ENCODE data around the gene RAF1.
"Not testable (repeated sequence)": the region's sequence is repeated elsewhere in the genome, so short reads cannot be mapped to it uniquely, and the experiment has no call there.

The RAF1 gene

DNA sequence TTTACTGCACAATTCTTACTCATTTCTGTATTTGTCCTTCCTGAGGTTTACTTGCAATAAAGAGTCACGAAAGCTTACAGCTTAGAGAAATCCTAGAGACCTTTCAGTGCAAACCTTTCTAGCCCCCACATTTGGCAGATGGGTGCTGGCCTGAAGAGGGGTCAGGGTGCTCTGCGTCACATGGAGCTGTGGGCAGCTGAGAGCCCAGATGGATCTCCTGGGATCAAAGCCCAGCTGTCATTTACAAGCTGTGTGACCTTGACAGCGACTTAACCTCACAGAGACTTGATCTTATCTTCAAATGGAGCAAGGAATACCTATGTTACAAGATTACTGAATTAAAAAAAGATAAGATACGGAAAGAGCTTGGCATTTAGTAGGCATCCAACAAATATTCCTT, 24.0 kb upstream of the RAF1 start:
- Mint-ChIP-seq H3K4me1 (no peaks in the 10 kb centered on the region), H3K27me3 (no peaks in the 10 kb centered on the region), H3K4me3 (no peak overlapping the region), H3K27ac (no peak overlapping the region), H3K9me3 (no peaks in the 10 kb centered on the region), H3K36me3 (no peaks in the 10 kb centered on the region)

DNA sequence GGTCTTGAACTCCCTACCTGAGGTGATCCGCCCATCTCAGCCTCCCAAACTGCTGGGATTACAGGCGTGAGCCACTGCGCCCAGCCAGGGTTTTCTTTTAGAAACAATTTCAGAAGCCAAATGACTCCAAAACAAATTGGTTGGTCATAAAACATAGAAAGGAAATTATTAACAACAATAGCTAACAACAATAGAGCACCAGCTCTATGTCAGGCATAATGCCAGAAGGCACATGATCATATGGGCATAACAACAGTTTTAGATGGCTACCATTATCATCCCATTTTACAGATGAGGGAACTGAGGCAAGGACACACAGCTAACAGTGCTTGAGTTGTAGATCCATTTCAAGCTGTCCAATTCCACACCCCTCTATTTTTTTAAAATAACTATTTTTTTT, 22.2 kb upstream of the RAF1 start:
- Mint-ChIP-seq H3K9me3 (no peaks in the 10 kb centered on the region), H3K36me3 (no peaks in the 10 kb centered on the region), H3K4me3 (no peak overlapping the region), H3K4me1 (no peaks in the 10 kb centered on the region), H3K27ac (no peak overlapping the region), H3K27me3 (no peaks in the 10 kb centered on the region)

DNA sequence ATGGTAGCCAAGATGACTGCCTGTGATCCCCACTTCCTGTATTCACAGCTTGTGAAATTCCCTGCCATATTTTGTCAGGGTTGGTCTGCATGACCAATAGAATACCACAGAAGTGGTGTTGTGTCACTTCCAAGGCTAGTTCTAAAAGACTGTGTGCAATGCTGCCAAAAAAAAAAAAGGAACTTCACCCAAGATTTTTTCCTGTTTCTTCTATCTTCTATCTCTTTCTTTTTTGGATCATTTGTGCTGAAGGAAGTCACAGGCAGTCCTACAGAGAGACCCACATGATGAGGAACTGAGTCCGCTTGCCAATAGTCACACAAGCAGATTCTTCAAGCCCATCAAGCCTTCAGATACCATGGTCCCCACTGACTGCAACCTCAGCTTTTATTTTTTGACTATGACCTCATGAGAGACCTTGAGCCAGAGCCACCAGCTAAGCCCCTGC, 18.1 kb upstream of the RAF1 start:
- H3K4me1 Mint-ChIP-seq = no peaks in the 10 kb centered on the region
- H3K27me3 Mint-ChIP-seq = no peaks in the 10 kb centered on the region
- no peaks in the 10 kb centered on the region for H3K9me3 Mint-ChIP-seq
- no peak overlapping the region for H3K4me3 Mint-ChIP-seq
- H3K36me3 Mint-ChIP-seq = no peaks in the 10 kb centered on the region
- no peak overlapping the region for H3K27ac Mint-ChIP-seq

DNA sequence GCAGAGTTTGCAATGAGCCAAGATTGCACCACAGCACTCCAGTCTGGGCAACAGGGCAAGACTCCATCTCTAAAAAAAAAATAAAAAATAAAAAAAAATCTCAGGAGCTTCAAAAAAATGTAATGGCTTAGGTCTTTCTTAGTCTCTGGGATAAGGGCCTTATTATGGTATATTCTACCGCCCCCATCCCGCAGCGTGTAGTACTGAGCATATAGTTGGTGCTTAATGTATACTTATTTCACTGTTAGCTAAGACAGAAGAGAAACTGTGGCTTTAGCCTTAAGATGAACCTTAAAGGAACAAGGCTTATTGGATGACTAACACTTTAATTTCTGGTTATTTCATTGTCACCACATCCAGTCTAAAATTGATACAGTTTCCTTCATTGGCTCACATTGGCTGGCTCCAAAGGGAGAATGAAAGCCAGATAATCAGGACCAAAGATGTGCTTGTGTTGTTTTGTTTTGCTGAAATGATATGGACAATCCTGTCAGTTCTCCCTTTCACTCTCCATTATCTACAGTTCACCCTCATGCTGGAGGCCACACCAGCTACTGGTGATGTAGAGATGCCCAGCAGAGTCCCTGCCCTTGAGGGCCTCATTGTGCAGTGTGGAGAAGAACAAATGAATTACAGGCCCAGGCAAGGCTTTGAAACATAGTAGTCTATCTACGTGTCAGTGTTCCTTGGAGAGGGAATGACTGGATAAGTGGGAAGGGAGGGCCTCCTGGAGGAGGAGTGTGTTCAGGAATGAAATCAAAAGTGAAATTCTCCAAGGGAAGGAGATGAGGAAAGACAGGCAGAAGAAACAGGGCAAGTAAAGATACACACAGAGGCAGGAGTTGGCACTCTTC, 17.4 kb upstream of the RAF1 start:
- H3K27me3 Mint-ChIP-seq = no peaks in the 10 kb centered on the region
- H3K4me1 Mint-ChIP-seq = no peaks in the 10 kb centered on the region
- no peaks in the 10 kb centered on the region for H3K36me3 Mint-ChIP-seq
- H3K4me3 Mint-ChIP-seq = no peak overlapping the region
- no peaks in the 10 kb centered on the region for H3K9me3 Mint-ChIP-seq
- H3K27ac Mint-ChIP-seq = no peak overlapping the region

DNA sequence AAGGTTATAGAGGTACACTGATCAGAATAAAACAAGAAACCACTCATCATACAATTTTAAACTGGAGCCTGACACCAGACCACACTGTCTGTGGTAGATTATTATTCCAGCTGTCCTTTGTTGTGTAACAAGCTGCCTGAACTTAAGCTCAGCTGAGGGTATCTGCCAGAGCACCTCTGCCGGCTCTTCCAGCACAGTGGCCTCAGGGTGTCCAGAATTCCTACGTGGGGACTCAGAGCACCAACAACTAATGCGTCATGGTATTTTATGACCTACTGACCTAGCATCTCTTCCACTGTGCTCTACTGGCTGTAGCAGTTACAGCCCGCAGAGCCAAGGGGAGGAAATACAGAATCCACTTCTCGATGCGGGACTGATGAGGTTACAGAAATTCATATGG, 15.6 kb upstream of the RAF1 start:
- Mint-ChIP-seq H3K9me3 (no peaks in the 10 kb centered on the region), H3K36me3 (no peaks in the 10 kb centered on the region), H3K27me3 (no peaks in the 10 kb centered on the region), H3K27ac (no peak overlapping the region), H3K4me3 (no peak overlapping the region), H3K4me1 (no peaks in the 10 kb centered on the region)

DNA sequence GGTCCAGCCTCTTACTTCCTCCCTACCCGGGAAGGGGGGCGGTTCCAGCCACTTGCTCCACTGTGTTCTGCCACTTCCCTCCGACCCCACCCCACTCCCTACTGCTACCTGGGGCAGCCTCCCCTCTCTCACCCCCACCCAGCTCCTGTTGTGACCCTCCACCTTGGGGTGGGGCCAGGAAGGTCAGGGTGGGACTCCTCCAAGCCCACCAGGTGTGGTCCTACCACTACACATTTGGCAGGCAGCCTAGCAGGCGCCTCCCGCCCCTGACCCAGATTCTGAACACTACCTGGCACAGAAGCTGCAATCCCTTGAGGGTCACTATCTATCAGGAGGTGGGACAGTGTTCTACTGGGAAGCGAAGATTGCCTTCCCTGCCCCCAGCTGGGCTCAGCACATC, 13.7 kb upstream of the RAF1 start:
- H3K27me3 Mint-ChIP-seq = no peaks in the 10 kb centered on the region
- no peaks in the 10 kb centered on the region for H3K4me1 Mint-ChIP-seq
- H3K27ac Mint-ChIP-seq = no peak overlapping the region
- no peaks in the 10 kb centered on the region for H3K9me3 Mint-ChIP-seq
- H3K4me3 Mint-ChIP-seq = no peak overlapping the region
- no peaks in the 10 kb centered on the region for H3K36me3 Mint-ChIP-seq

DNA sequence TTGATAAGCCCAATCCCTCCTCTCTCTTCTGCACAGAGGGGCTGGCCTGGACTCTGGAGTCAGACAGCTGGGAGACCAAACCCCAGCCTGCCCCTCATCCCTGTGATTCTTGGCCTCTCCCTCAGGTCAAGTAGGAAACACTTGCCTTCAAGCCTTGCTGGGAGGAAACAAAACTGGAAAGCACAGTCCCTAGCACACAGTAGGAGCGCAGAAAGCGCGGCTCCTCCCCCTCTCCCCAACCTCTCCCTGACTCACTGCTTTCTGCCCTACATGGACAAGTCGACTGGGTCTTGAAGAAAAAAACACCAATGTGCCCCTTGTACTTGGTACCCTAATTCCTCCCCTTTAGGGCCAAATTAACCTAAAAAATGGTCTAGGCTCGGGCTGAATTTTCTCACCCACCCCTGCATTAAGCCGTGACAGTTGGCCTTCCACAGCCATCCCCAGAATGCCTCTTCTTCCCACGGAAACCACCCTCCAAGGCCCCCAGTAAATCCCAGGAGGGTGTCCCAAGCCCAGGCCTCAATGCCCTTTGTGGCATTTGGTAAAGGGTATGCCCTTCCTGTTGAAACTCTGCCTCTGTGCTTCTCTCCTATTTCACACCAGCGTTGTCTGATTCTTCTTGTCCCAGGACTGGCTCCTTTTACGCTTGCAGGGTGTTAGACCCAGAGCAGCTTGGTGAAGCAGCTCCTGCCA, 11.3 kb upstream of the RAF1 start:
- no peaks in the 10 kb centered on the region for H3K9me3 Mint-ChIP-seq
- no peaks in the 10 kb centered on the region for H3K4me1 Mint-ChIP-seq
- no peaks in the 10 kb centered on the region for H3K27me3 Mint-ChIP-seq
- no peak overlapping the region for H3K4me3 Mint-ChIP-seq
- H3K36me3 Mint-ChIP-seq = no peaks in the 10 kb centered on the region
- no peak overlapping the region for H3K27ac Mint-ChIP-seq

DNA sequence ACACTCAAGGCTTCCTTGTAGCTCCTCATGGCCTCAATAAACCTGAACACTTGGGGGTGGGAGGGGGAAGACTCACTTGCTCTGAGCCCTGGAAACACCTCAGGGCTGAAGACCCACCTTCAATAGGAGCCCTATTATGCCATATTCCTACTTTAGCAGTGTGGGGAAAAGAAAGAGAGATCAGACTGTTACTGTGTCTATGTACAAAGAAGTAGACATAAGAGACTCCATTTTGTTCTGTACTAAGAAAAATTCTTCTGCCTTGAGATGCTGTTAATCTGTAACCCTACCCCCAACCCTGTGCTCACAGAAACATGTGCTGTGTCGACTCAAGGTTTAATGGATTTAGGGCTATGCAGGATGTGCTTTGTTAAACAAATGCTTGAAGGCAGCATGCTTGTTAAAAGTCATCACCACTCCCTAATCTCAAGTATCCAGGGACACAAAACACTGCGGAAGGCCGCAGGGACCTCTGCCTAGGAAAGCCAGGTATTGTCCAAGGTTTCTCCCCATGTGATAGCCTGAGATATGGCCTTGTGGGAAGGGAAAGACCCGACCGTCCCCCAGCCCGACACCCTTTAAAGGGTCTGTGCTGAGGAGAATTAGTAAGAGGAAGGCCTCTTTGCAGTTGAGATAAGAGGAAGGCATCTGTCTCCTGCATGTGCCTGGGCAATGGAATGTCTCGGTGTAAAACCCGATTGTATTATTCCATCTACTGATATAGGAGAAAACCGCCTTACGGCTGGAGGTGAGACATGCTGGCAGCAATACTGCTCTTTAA, 10.2 kb upstream of the RAF1 start:
- not testable (repeated sequence) for H3K27ac Mint-ChIP-seq, H3K4me3 Mint-ChIP-seq, H3K9me3 Mint-ChIP-seq, H3K4me1 Mint-ChIP-seq, H3K27me3 Mint-ChIP-seq, H3K36me3 Mint-ChIP-seq

DNA sequence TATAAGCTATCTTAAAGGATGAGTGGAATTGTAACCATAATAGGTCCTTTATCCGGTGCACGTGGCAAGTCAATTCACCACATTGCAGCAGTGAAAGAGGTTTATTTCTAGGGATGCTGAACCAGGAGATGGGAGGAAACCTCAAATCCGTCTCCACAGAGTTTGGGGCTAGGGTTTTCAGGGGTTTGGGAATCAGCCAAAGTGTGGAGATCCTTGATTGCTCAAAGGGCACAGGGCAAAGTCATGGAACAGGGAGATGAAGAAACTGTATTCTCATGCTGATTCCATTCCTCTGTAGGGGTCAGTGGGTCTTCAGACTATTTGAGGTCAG, 7.2 kb upstream of the RAF1 start:
- Mint-ChIP-seq H3K27me3 (no peaks in the 10 kb centered on the region), H3K36me3 (no peaks in the 10 kb centered on the region), H3K9me3 (no peaks in the 10 kb centered on the region), H3K4me3 (no peak overlapping the region), H3K4me1 (no peaks in the 10 kb centered on the region), H3K27ac (no peak overlapping the region)

DNA sequence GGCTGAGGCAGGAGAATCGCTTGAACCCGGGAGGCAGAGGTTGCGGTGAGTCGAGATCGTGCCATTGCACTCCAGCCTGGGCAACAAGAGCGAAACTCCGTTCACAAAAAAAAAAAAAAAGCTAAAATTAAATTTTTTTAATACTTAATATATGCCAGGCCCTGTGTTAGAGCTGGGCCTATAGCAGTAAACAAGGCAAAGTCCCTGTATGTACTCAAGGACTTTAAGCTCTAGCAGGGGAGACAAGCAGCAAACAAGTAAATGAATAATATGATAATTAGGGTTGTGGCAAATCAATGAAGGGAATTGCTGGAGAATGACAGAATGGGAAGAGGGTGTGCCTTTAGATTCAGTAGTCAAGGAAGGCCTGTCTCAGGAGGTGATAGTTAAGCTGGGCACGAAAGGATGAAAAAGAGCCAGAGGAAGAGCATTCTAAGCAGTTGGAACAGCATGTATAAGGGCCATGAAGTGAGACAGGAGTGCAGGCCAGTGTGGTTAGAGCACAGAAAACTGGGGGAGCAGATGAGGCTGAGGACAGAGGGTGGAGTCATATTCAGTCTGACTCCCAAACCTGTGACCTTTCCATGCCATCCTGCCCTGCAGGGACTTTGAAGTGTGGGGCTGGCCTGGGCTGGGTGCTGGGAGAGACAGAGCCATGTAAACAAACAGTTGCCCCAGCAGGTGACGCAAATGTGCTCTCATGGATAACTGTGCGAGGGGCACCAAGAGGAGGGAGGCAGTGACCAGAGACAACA, 6.6 kb upstream of the RAF1 start:
- Mint-ChIP-seq H3K4me3 (no peak overlapping the region), H3K36me3 (no peaks in the 10 kb centered on the region), H3K27me3 (no peaks in the 10 kb centered on the region), H3K9me3 (no peaks in the 10 kb centered on the region), H3K27ac (no peak overlapping the region), H3K4me1 (no peaks in the 10 kb centered on the region)

DNA sequence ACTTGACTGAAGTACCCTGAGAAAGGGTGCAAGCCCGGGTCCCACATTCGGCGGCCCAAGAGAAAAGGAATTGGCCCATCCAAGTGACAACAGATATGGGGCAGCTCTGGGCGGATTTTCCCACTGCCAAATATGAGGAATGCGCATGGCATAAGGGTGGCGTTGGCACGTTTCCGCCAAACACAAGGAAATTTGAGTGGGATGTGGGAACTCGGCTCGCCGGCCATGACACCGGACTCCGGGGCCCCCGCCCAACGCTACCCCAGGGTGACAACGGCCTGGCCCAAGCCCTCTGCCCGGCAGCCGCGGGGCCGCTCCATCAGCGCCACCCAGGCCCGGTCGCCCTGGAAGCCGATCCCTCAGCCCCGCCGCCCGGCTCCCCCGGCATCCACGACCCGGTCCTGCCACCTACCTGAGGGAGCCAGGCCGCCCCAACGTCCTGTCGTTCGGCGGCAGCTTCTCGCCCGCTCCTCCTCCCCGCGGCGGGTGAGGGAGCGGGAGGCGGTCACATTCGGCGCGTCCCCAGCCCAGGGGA, 449 bp downstream of the RAF1 start:
- H3K36me3 Mint-ChIP-seq = peaks cover 6% of the 10 kb centered on the region
- peak overlapping the region; percentile 94 for H3K4me3 Mint-ChIP-seq
- H3K4me1 Mint-ChIP-seq = peaks cover 41% of the 10 kb centered on the region
- H3K9me3 Mint-ChIP-seq = no peaks in the 10 kb centered on the region
- peak overlapping the region; percentile 100 for H3K27ac Mint-ChIP-seq
- no peaks in the 10 kb centered on the region for H3K27me3 Mint-ChIP-seq

DNA sequence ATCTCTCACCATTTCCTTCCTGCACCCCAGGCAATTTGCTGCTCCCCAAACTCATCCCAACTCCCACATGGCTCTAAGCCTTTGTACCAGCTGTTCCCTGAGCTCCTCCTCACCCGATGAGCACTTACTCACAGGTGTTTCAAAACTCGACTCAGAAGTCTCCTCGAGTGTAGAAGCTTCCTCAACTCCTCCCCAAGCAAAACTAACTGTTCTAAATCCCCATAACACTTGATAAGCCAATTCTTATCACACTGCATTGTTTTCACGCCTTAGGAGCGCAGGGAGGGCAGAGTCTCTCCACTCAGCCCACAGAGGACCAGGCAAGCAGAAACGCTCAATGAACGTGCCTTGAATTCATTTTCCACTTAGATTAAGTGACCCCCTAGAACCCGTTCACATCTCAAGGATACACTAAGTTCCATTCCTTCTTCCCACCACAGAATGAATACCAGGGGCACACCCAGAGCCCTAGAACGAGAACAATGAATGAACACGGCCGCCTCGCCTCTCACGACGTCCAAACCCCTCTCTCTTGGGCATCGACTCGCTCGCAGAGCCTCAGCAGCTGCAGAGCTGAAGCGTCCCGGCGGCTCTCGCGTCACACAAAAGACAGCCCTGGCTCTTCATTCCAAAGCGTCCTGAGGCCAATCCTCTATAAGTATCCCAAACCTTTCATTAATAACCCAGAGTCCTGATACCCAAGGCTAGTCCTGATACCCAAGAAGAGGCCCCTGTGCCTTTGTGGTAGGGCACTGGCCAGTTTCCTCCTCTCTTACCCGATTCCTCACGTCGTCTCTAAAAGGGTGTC, 1.1 kb downstream of the RAF1 start:
- Mint-ChIP-seq H3K9me3 (no peaks in the 10 kb centered on the region), H3K4me1 (peaks cover 46% of the 10 kb centered on the region), H3K27me3 (no peaks in the 10 kb centered on the region), H3K27ac (peak overlapping the region; percentile 95), H3K36me3 (peaks cover 6% of the 10 kb centered on the region), H3K4me3 (peak overlapping the region; percentile 94)

DNA sequence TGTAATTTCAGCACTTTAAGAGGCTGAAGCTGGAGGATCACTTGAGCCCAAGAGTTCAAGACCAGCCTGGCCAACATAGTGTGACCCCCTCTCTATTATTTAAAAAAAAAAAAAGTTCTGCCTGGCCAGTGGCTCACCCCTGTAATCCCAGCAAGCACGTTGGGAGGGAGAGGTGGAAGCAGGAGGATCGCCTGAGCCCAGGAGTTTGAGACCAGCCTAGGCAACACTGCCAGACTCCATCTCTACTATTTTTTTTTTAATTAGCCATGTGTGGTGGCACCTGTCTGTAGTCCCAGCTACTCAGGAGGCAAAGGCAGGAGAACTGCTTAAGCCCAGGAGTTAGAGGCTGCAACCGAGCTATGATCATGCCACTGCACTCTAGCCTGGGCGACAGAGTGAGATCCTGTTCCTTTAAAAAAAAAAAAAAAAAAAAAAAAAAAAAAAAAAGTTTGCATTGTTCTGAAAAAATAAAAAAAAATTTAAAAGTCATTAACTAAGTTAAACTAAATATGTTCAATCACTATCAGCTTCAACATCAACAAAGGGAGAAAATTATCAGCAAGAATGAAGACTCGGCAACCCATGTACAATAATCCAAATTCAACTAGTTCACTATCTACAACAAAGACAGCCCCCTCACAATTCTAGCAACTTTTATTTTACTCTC, 1.9 kb downstream of the RAF1 start:
- Mint-ChIP-seq H3K4me3 (peak overlapping the region; percentile 94), H3K4me1 (peaks cover 51% of the 10 kb centered on the region), H3K27me3 (no peaks in the 10 kb centered on the region), H3K27ac (peak overlapping the region; percentile 95), H3K36me3 (peaks cover 6% of the 10 kb centered on the region), H3K9me3 (no peaks in the 10 kb centered on the region)

DNA sequence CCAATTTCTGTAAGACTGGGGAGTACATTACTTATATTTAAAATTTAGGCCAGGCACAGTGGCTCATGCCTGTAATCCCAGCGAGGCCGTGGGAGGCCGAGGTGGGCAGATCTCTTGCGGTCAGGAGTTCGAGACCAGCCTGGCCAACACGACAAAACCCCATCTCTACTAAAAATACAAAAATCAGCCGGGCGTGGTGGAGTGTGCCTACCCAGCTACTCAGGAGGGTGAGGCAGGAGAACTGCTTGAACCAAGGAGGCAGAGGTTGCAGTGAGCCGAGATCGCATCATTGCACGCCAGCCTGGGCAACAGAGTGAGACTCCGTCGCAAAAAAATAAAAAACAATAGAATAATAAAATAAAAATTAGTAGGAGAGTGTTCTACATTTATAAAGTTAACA, 2.5 kb downstream of the RAF1 start:
- Mint-ChIP-seq H3K4me3 (peak overlapping the region; percentile 60), H3K4me1 (peaks cover 57% of the 10 kb centered on the region)
- H3K36me3 Mint-ChIP-seq, H3K27me3 Mint-ChIP-seq, H3K27ac Mint-ChIP-seq, H3K9me3 Mint-ChIP-seq: not testable (repeated sequence)

Measured in activated naive CD4-positive, alpha-beta T cell treated with anti-CD3 and anti-CD28 coated beads, Interleukin-2, amount 50 U/mL, for 24 hours (primary cell).